GM23338 (cell line): ENCODE results near the gene CHRD. TPM values are rescaled to one million over a fixed set of nuclear protein-coding genes. Genes with fewer than 3 reads are reported as not detected.

Experiments
- ATAC-seq: fragments of 200-7000 bp; cut with Tn5 transposase; 3 replicates; pipeline ENCODE4 v1.9.1; 2020
- DNase-seq: peaks from one replicate; pipeline ENCODE4 v3.0.0-alpha.2; 2015; ENCODE audit warnings: low spot score
- H2AFZ ChIP-seq: fragments of 200-600 bp; sonication (generic); 2 replicates; pipeline ENCODE4 v1.8.0; 2016; ENCODE audit warnings: antibody characterized with exemption, mild to moderate bottlenecking, moderate library complexity
- H3F3A ChIP-seq: fragments of 200-600 bp; sonication (generic); replicated peaks from 2 replicates; pipeline ENCODE4 v1.8.0; 2017; ENCODE audit warnings: antibody characterized with exemption, mixed run types, low read depth
- H3K27ac ChIP-seq: fragments of 200-600 bp; sonication (generic); 2 replicates; pipeline ENCODE4 v1.6.1; 2016; ENCODE audit warnings: low read depth
- H3K27me3 ChIP-seq: fragments of 200-600 bp; sonication (generic); 2 replicates; pipeline ENCODE4 v1.8.0; 2016; ENCODE audit warnings: mild to moderate bottlenecking, mixed run types, moderate library complexity; ENCODE audit not compliant: insufficient read depth
- H3K36me3 ChIP-seq: fragments of 200-600 bp; sonication (generic); 2 replicates; pipeline ENCODE4 v1.8.0; 2016; ENCODE audit warnings: mild to moderate bottlenecking; ENCODE audit not compliant: insufficient read depth
- H3K4me1 ChIP-seq: fragments of 200-600 bp; sonication (generic); 2 replicates; pipeline ENCODE4 v1.8.0; 2016; ENCODE audit warnings: mild to moderate bottlenecking, moderate library complexity; ENCODE audit not compliant: insufficient read depth
- H3K4me2 ChIP-seq: fragments of 200-600 bp; sonication (generic); 2 replicates; pipeline ENCODE4 v1.7.1; 2017; ENCODE audit warnings: mixed run types
- H3K4me3 ChIP-seq: fragments of 200-600 bp; sonication (generic); 2 replicates; pipeline ENCODE4 v1.6.1; 2016; ENCODE audit warnings: mixed run types
- H3K79me2 ChIP-seq: fragments of 200-600 bp; sonication (generic); replicated peaks from 2 replicates; pipeline ENCODE4 v1.8.0; 2017; ENCODE audit warnings: mild to moderate bottlenecking; ENCODE audit not compliant: insufficient read depth
- H3K9me2 ChIP-seq: fragments of 200-600 bp; sonication (generic); 2 replicates; pipeline ENCODE4 v1.8.0; 2017; ENCODE audit not compliant: insufficient read depth
- H4K20me1 ChIP-seq: fragments of 200-600 bp; sonication (generic); replicated peaks from 2 replicates; pipeline ENCODE4 v1.8.0; 2017; ENCODE audit warnings: mild to moderate bottlenecking; ENCODE audit not compliant: insufficient read depth
- H3K27ac Mint-ChIP-seq: 2 replicates; pipeline ENCODE4 v1.8.0; 2020; ENCODE audit warnings: inconsistent platforms, mild to moderate bottlenecking, moderate library complexity, mixed read lengths
- H3K27me3 Mint-ChIP-seq: 3 replicates; pipeline ENCODE4 v1.8.0; 2022; ENCODE audit warnings: low read depth, mild to moderate bottlenecking, moderate library complexity, mixed read lengths, inconsistent platforms; ENCODE audit not compliant: insufficient read depth, poor library complexity
- H3K36me3 Mint-ChIP-seq: 3 replicates; pipeline ENCODE4 v1.8.0; 2021; ENCODE audit warnings: low read depth, mild to moderate bottlenecking, inconsistent platforms, moderate library complexity, mixed read lengths
- H3K4me1 Mint-ChIP-seq: 3 replicates; pipeline ENCODE4 v1.8.0; 2020; ENCODE audit warnings: mild to moderate bottlenecking, inconsistent platforms, mixed read lengths
- H3K4me3 Mint-ChIP-seq: 3 replicates; pipeline ENCODE4 v1.8.0; 2021; ENCODE audit warnings: moderate library complexity, mild to moderate bottlenecking, inconsistent platforms, mixed read lengths
- H3K9me3 Mint-ChIP-seq: 3 replicates; pipeline ENCODE4 v1.8.0; 2020; ENCODE audit warnings: moderate library complexity, mild to moderate bottlenecking, inconsistent platforms, mixed read lengths
- EZH2 ChIP-seq: fragments of 200-600 bp; sonication (generic); IDR thresholded peaks from one replicate; pipeline ENCODE4 v1.8.0; 2017; ENCODE audit warnings: antibody characterized with exemption, mild to moderate bottlenecking, low read depth; ENCODE audit not compliant: unreplicated experiment
- JUNB ChIP-seq: IDR thresholded peaks from one replicate; pipeline ENCODE4 v1.6.1; 2016; ENCODE audit warnings: antibody characterized with exemption; ENCODE audit not compliant: unreplicated experiment
- ZNF114 ChIP-seq: fragments of 250-450 bp; sonication (Bioruptor Pico); IDR thresholded peaks from 2 replicates; pipeline ENCODE4 v1.5.0; 2020; ENCODE audit warnings: mild to moderate bottlenecking, moderate library complexity
- long read RNA-seq: library from polyadenylated mRNA; unstranded; transcript quantifications from one replicate; pipeline ENCODE4 v2.0.0, GENCODE V29; 2020; ENCODE audit not compliant: unreplicated experiment
- polyA plus RNA-seq: library from polyadenylated mRNA; unstranded; fragments of >200 nt; fragmentation: Nextera tagmentation; extraction: Ambion mirVana; gene quantifications from 2 replicates; pipeline ENCODE4 v1.2.1, GENCODE V29; 2016
- total RNA-seq: library from RNA; depleted of rRNA; stranded (reverse); fragments of >200 nt; shearing (Covaris generic); gene quantifications from 2 replicates; pipeline ENCODE4 v1.2.3, GENCODE V29; 2014; rRNA removed
- TF ChIP-seq, protein P1 (sequence below): IDR thresholded peaks from 2 replicates; pipeline ENCODE4 v1.6.1; 2016; ENCODE audit warnings: antibody characterized with exemption
- TF ChIP-seq, protein P2 (sequence below), 2 experiments: fragments of 200-600 bp in 1 of 2; sonication (generic) in 1 of 2; conservative IDR thresholded peaks; 2 replicates each; pipeline versions ENCODE4 v1.5.1 to v1.6.1; 2016 to 2017; ENCODE audit warnings: antibody characterized with exemption in 2 of 2, low read depth in 2 of 2, mild to moderate bottlenecking in 2 of 2, moderate library complexity in 1 of 2
- TF ChIP-seq, protein P3 (sequence below): fragments of 250-450 bp; sonication (Bioruptor Pico); IDR thresholded peaks from 2 replicates; pipeline ENCODE4 v1.5.0; 2020; ENCODE audit warnings: mild to moderate bottlenecking, moderate library complexity

Gene CHRD
- total RNA-seq = 0.66 and 1.1 TPM in 2 replicates
- 0.23 and 0.34 TPM in 2 replicates for polyA plus RNA-seq
- long read RNA-seq, partial matches to known transcripts = 0 of 1 reads
- long read RNA-seq, other reads (novel, unspliced or antisense) = 1 of 1 reads

DNA sequence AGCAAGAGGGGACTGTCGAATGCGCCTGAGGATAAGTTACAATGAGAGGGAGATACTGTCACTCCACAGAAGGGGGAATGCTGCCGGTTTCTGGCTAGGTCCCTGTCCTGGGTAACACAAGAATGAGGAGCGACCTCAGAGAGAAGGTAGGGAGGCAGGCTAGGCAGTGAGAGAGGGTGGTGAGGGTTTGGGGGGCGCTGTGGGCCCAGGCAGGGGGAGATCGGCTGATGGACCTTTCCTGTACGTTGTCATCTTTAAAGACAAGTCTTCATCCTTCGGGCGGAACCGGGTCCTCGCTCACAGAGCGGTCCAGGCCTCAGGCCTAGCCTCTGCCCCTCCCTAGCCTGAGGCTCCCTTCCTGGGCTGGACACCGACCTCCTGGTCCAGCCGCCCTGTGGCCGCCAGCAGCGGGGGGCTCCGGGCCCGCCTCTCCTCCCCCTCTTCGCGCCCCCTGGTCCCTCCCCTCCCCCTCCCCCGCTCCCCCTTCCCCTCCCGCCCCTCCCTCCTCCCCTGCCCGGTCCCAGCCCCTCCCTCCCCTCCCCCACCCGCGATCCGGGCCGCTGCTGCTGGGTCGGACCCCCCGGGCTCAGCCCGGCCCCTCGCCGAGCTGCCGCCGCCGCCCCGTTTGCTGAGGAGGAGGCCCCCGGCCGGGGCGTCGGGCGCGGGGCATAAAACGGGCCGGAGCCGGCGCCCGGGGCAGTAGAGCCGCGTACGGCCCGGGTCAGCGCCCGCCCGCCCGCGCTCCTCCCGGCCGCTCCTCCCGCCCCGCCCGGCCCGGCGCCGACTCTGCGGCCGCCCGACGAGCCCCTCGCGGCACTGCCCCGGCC is at the start of gene CHRD:
CHRD (plus strand) TSS at position 697 of the 827 bp plus-strand sequence. CDS start 265 bp downstream, outside the sequence.
- no peak for TF ChIP-seq JUNB
- TF ChIP-seq, protein P1, sequence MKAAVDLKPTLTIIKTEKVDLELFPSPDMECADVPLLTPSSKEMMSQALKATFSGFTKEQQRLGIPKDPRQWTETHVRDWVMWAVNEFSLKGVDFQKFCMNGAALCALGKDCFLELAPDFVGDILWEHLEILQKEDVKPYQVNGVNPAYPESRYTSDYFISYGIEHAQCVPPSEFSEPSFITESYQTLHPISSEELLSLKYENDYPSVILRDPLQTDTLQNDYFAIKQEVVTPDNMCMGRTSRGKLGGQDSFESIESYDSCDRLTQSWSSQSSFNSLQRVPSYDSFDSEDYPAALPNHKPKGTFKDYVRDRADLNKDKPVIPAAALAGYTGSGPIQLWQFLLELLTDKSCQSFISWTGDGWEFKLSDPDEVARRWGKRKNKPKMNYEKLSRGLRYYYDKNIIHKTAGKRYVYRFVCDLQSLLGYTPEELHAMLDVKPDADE = no peak
- peak; percentile 25 for TF ChIP-seq EZH2
- TF ChIP-seq, protein P2, sequence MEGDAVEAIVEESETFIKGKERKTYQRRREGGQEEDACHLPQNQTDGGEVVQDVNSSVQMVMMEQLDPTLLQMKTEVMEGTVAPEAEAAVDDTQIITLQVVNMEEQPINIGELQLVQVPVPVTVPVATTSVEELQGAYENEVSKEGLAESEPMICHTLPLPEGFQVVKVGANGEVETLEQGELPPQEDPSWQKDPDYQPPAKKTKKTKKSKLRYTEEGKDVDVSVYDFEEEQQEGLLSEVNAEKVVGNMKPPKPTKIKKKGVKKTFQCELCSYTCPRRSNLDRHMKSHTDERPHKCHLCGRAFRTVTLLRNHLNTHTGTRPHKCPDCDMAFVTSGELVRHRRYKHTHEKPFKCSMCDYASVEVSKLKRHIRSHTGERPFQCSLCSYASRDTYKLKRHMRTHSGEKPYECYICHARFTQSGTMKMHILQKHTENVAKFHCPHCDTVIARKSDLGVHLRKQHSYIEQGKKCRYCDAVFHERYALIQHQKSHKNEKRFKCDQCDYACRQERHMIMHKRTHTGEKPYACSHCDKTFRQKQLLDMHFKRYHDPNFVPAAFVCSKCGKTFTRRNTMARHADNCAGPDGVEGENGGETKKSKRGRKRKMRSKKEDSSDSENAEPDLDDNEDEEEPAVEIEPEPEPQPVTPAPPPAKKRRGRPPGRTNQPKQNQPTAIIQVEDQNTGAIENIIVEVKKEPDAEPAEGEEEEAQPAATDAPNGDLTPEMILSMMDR (conservative IDR thresholded peaks at IDR 0.05; ENCODE audit: low read depth in 2 of 2) = peak in 1 of 2 experiments; percentile 19; a peak in 1 of 4 replicates
- peaks cover 62% of the 10 kb centered on the region for H3K27me3 ChIP-seq
- no peaks in the 10 kb centered on the region for H3K36me3 Mint-ChIP-seq
- no peak for DNase-seq
- no peak within 1 kb of the TSS for H3K27ac Mint-ChIP-seq
- no peaks in the 10 kb centered on the region for H4K20me1 ChIP-seq
- peaks cover 61% of the 10 kb centered on the region for H3K27me3 Mint-ChIP-seq
- H3F3A ChIP-seq = 0 out of 2 replicates have a peak, but pooled peaks cover 4% of the 10 kb centered on the region
- peak; percentile 7 for ATAC-seq
- H3K4me3 ChIP-seq = peak within 1 kb of the TSS; percentile 64
- H3K4me2 ChIP-seq = peak within 1 kb of the TSS; percentile 87
- peak within 1 kb of the TSS; percentile 76 for H3K4me3 Mint-ChIP-seq
- no peaks in the 10 kb centered on the region for H3K9me3 Mint-ChIP-seq
- no peaks in the 10 kb centered on the region for H3K79me2 ChIP-seq
- H3K36me3 ChIP-seq = no peaks in the 10 kb centered on the region
- H2AFZ ChIP-seq = peak within 1 kb of the TSS; percentile 78; the same call in 1 of the 2 replicates
- H3K4me1 Mint-ChIP-seq = peaks cover 42% of the 10 kb centered on the region
- H3K9me2 ChIP-seq = no peaks in the 10 kb centered on the region
- peaks cover 39% of the 10 kb centered on the region for H3K4me1 ChIP-seq
- H3K27ac ChIP-seq = no peak within 1 kb of the TSS

DNA sequence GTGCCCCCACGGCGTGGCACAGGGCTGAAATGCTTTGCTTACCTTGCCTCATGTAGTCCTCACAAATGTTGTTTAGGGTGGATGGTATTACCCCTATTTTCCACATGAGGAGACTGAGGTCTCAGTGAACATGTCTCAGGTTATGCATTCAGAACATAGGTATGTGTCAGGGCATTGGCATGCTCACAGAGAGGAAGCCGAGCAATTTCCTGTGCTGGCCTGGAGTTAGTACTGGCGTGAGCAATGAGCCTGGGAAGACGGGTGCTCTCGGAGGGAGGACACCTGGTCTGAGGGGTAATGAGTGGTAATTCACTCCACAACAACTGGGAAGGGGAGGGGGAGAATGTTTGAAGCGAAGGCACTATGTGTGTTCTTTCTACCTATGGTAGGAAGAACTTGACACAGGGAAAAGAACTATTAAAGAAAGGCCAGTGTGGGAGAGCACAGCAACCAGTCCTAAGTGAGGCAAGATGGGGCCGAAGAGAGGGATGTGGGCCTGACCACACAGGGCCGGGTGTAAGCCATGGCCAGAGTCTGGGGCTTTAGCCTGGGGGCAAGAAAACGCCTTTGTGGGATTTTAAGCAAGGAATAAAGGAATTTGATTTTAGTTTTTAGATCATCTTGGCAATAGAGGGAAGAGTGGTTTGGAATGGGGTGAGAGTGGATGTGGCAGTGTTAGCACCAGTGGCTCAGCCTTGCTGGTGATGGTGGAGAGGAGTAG is 47.3 kb upstream of the CHRD start:
- Histone ChIP-seq H3K4me1 (peaks cover 12% of the 10 kb centered on the region), H2AFZ (no peak overlapping the region), H3K36me3 (peaks cover 59% of the 10 kb centered on the region), H3K4me2 (no peak overlapping the region), H3K79me2 (peaks cover 30% of the 10 kb centered on the region), H4K20me1 (peaks cover 44% of the 10 kb centered on the region), H3K9me2 (no peaks in the 10 kb centered on the region), H3F3A (peaks cover 61% of the 10 kb centered on the region), H3K27ac (0 out of 2 replicates have a peak overlapping the region, but pooled peaks have one; percentile 26), H3K4me3 (no peak overlapping the region), H3K27me3 (no peaks in the 10 kb centered on the region)
- H3K4me3 Mint-ChIP-seq = no peak overlapping the region; the same call in 2 of the 3 replicates
- peaks cover under 1% of the 10 kb centered on the region; the same call in 1 of the 3 replicates for H3K9me3 Mint-ChIP-seq
- peaks cover 16% of the 10 kb centered on the region for H3K4me1 Mint-ChIP-seq
- no peak for DNase-seq
- H3K36me3 Mint-ChIP-seq = peaks cover 78% of the 10 kb centered on the region
- H3K27ac Mint-ChIP-seq = peak overlapping the region; percentile 13; the same call in 1 of the 2 replicates
- no peak for ATAC-seq
- peaks cover 31% of the 10 kb centered on the region for H3K27me3 Mint-ChIP-seq
- TF ChIP-seq, protein P3, sequence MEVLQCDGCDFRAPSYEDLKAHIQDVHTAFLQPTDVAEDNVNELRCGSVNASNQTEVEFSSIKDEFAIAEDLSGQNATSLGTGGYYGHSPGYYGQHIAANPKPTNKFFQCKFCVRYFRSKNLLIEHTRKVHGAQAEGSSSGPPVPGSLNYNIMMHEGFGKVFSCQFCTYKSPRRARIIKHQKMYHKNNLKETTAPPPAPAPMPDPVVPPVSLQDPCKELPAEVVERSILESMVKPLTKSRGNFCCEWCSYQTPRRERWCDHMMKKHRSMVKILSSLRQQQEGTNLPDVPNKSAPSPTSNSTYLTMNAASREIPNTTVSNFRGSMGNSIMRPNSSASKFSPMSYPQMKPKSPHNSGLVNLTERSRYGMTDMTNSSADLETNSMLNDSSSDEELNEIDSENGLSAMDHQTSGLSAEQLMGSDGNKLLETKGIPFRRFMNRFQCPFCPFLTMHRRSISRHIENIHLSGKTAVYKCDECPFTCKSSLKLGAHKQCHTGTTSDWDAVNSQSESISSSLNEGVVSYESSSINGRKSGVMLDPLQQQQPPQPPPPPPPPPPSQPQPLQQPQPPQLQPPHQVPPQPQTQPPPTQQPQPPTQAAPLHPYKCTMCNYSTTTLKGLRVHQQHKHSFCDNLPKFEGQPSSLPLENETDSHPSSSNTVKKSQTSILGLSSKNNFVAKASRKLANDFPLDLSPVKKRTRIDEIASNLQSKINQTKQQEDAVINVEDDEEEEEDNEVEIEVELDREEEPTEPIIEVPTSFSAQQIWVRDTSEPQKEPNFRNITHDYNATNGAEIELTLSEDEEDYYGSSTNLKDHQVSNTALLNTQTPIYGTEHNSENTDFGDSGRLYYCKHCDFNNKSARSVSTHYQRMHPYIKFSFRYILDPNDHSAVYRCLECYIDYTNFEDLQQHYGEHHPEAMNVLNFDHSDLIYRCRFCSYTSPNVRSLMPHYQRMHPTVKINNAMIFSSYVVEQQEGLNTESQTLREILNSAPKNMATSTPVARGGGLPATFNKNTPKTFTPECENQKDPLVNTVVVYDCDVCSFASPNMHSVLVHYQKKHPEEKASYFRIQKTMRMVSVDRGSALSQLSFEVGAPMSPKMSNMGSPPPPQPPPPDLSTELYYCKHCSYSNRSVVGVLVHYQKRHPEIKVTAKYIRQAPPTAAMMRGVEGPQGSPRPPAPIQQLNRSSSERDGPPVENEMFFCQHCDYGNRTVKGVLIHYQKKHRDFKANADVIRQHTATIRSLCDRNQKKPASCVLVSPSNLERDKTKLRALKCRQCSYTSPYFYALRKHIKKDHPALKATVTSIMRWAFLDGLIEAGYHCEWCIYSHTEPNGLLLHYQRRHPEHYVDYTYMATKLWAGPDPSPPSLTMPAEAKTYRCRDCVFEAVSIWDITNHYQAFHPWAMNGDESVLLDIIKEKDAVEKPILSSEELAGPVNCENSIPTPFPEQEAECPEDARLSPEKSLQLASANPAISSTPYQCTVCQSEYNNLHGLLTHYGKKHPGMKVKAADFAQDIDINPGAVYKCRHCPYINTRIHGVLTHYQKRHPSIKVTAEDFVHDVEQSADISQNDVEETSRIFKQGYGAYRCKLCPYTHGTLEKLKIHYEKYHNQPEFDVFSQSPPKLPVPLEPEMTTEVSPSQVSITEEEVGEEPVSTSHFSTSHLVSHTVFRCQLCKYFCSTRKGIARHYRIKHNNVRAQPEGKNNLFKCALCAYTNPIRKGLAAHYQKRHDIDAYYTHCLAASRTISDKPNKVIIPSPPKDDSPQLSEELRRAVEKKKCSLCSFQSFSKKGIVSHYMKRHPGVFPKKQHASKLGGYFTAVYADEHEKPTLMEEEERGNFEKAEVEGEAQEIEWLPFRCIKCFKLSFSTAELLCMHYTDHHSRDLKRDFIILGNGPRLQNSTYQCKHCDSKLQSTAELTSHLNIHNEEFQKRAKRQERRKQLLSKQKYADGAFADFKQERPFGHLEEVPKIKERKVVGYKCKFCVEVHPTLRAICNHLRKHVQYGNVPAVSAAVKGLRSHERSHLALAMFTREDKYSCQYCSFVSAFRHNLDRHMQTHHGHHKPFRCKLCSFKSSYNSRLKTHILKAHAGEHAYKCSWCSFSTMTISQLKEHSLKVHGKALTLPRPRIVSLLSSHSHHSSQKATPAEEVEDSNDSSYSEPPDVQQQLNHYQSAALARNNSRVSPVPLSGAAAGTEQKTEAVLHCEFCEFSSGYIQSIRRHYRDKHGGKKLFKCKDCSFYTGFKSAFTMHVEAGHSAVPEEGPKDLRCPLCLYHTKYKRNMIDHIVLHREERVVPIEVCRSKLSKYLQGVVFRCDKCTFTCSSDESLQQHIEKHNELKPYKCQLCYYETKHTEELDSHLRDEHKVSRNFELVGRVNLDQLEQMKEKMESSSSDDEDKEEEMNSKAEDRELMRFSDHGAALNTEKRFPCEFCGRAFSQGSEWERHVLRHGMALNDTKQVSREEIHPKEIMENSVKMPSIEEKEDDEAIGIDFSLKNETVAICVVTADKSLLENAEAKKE (CRISPR knock-in tag) = no peak
- no peak for TF ChIP-seq ZNF114
